Dermis blood vessel endothelial cell (primary cell): Measurements from ENCODE around the gene CHRNG. TPM values are rescaled to one million over a fixed set of nuclear protein-coding genes. Genes with fewer than 3 reads are reported as not detected.

Source experiments
- DNase-seq: peaks from one replicate; pipeline ENCODE4 v3.0.0; 2010
- total RNA-seq: library from RNA; depleted of rRNA; stranded (reverse); fragments of >200 nt; gene quantifications from 2 replicates; pipeline ENCODE4 v1.2.3, GENCODE V29; 2014

CHRNG gene
- total RNA-seq, 1 donor from 2014 or later, result not detected

DNA sequence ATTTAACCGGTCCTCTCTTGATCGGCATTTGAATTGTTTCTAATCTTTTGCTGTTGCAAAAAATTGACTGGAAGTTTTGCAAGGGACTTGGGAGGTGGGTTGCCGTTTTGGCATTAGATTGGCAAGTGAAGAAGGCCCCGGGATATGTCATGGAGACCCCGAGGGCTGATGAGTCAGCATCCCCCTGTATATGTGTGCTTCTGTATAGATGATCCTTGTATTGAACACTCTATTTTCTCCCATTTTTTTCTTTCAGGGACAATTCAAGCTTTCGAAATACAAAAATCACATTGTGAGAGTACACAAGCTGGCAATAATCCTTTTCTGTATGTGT, 41.1 kb downstream of the CHRNG start:
- no peak for DNase-seq

- DNase-seq, result no peak
These were observed 42.2 kb downstream of the CHRNG start for GRCh38 chr2:232581725-232582124.

DNA sequence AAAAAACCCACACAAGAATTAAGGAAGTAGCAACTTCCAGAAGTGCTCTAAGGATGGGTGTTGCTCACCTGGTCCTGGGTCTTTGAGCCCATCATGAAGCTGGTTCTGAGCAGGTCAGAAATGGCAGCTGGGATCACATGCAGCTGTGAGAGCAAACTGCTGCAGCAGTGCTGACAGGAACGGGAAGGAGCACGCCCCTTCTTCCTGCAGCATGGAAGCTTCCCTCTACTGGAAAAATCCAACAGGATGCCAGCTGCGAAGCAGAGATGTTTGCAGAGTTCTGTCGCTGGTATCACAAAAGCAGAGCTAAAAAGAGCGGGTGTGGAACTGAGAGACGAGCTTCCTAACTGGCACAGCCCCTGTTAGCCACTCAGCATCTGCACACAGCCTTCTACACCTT, 44.7 kb downstream of the CHRNG start:
- DNase-seq, result peak; percentile 40

DNA sequence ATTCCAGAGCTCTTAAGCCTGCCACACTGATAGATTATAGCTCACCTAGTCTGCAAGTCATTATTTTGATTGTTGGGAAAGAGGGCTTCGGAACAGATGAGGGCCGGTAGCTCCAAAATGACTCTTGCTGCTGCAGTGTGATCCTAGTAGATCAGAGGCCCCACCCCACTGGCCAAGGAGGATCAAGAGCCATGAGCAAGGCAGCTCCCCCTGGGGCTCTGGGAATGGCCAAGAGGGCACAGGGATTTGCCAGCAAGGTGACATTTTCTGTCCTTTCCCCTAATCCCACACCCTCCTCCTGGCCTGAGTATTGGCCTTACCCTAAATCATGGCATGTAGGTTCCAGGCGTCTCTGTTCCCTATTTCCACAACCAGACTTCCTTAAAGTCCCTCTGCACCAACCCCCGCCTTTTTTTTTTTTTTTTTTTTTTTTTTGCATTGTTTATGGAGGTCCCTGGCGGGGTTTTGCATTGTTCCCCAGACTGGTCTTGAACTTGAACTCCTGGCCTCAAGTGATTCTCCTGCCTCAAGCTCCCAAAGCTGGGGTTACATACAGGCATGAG, 47.5 kb downstream of the CHRNG start:
- no peak for DNase-seq

DNA sequence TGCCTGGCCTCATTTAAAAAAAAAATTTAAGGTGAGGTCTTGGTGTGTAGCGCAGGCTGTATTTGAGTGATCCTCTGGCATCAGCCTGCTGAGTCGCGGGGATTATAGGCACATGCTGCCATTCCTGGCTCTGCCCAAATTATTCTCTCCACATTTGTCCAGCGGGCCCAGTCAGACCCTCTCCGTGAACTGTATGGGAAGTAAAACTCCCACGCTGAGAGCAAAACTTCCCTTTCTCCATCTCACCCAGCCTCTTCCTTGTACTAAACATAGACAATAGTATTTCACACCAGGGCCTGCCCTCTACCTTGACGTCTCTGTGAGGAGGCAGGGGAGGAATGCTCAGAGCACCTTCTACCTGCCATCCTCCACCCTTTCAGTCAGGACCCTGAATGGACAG, 48.0 kb downstream of the CHRNG start:
- DNase-seq, result no peak

DNA sequence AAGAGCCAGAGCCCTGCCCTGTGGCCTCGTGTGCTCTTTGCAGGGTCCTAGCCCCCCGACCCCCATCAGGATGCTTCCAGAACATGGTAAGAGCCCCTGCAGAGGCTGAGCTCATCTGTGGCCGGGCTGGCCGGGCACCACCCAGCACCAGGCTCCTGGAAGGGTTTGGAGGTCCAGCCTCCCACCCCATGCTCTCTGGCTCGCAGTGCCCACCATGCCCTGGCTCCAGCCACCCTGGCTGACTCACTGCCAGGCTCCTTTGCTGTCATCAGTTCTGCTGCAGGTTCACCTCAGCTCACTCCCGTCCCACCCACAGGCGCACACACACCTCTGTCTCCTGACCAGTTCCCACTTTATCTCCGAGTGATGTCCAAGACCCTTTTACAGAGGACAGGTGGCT, 48.5 kb downstream of the CHRNG start:
- DNase-seq, result no peak

GRCh38 chr2:232588680-232589585, 49.4 kb downstream of the CHRNG start:
- no peak for DNase-seq

DNA sequence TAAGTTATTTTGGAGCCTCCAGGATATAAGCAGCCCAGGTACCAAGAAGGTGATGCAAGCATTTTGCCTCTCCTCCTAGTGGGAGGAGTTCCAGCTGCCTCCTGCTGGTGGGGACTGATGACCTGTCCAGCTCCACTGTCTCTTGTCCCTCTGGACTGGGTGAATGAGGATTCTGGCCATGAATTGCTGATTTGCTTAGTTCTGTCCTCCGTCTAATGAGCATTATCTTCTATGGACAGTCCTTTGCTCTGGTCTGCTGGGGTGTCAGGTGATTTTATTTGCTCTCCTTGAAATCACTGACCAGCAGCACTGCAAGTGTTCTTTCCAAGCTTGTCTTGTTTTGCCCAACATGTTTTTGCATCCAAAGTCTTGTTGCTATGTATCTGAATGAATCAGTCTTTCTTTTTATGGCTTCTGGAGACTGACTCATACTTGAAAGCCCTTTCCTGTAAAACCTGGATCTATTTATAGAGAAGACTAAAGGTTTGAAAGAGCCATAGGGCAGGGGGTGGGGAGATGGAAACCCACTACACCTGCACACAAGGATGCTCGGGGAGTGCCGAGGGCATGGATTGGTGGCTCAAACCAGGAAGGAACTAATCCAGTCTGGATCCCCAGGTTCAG, 53.4 kb downstream of the CHRNG start:
- peak; percentile 84 for DNase-seq

- DNase-seq, result no peak
These were observed 54.5 kb downstream of the CHRNG start for GRCh38 chr2:232593982-232594381.

Other genes starting within 250 kb of the CHRNG start
- gene ALPP, start 160.9 kb upstream of the CHRNG start, total RNA-seq, result not detected in 2 replicates
- 0.05 TPM in 1 of 2 replicates, not detected in the other for gene ALPG, start 132.8 kb upstream of the CHRNG start, total RNA-seq
- not detected in 2 replicates for gene ALPI, start 83.5 kb upstream of the CHRNG start, total RNA-seq
- not detected in 2 replicates for gene ECEL1, start 51.9 kb upstream of the CHRNG start, total RNA-seq
- gene PRSS56, start 19.3 kb upstream of the CHRNG start, total RNA-seq, result not detected in 2 replicates
- not detected in 2 replicates for gene CHRND, start 13.5 kb upstream of the CHRNG start, total RNA-seq
- gene TIGD1, start 10.9 kb downstream of the CHRNG start, total RNA-seq, result 1.3 and 1.5 TPM in 2 replicates
- gene EIF4E2, start 11.0 kb downstream of the CHRNG start, total RNA-seq, result 102 and 112 TPM in 2 replicates
- 0.14 and 0.17 TPM in 2 replicates for gene EFHD1, start 93.9 kb downstream of the CHRNG start, total RNA-seq
- gene GIGYF2, start 157.6 kb downstream of the CHRNG start, total RNA-seq, result 54.4 and 57.2 TPM in 2 replicates
- gene KCNJ13, start 236.9 kb downstream of the CHRNG start, total RNA-seq, result not detected in 2 replicates